PC-3 (cell line): ENCODE results near the gene JPT1.

Experiments used
- CTCF ChIP-seq: fragments of 300-600 bp; sonication (generic); conservative IDR thresholded peaks from 2 replicates; pipeline ENCODE4 v1.5.1; 2017; ENCODE audit warnings: antibody characterized with exemption, low read depth, mild to moderate bottlenecking, low read length
- EZH2 ChIP-seq: fragments of 300-600 bp; sonication (generic); IDR thresholded peaks from one replicate; pipeline ENCODE4 v1.6.1; 2017; ENCODE audit warnings: antibody characterized with exemption, mild to moderate bottlenecking, low read length; ENCODE audit not compliant: unreplicated experiment

GRCh38 chr17:75096082-75096625 is 58.2 kb downstream of the JPT1 start:
- TF ChIP-seq CTCF (no peak), EZH2 (no peak)
